Measurements from ENCODE around the gene C7orf57. TPM values are rescaled to one million over a fixed set of nuclear protein-coding genes. Genes with fewer than 3 reads are reported as not detected.

C7orf57 gene
- polyA plus RNA-seq, 1 of the 3 experiments (the other 2 are of a cell fraction): 0.41 TPM

DNA sequence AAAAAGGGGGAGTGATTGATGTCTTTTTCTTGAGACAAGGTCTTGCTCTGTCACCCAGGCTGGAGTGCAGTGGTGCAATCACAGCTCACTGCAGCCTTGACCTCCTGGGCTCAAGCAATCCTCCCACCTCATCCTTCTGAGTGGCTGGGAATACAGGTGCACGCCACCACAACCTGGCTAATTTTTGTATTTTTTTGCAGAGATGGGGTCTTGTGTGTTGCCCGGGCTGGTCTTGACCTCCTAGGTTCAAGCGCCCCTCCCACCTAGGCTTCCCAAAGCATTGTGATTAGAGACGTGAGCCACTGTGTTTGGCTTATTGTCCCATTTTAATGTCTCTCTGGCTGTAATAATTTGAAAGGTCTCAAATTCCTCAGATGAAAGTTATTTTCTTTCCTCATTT is 75.5 kb downstream of the C7orf57 start:
- no peaks in the 10 kb centered on the region for H4K20me1 ChIP-seq (ENCODE audit: insufficient read depth)

More for the DNA sequence above, 75.5 kb downstream of the C7orf57 start:
- no peak overlapping the region for H3K27ac ChIP-seq (ENCODE audit: low read depth in 2 of 2, low read length in 1 of 2)
- WGBS (ENCODE audit: low lambda C conversion rate): 71% methylated on average over 4 of the region's 4 CpGs
- DNase-seq: no peak
- H3K9me2 ChIP-seq: no peaks in the 10 kb centered on the region
- no peaks in the 10 kb centered on the region for H3F3A ChIP-seq (replicated peaks; ENCODE audit: insufficient read depth)
- no peaks in the 10 kb centered on the region for H3K79me2 ChIP-seq (ENCODE audit: insufficient read depth)
- no peak overlapping the region for H3K4me2 ChIP-seq
- ChIA-PET CTCF (interaction anchor here (0.6 to 12.8 kb wide), 74 partner anchors 9 to 1604 kb away, joined by 3 to 185 read pairs (median 4); partner anchors contain the start of genes C7orf57, PKD1L1, SUN3 and UPP1), POLR2A (no interaction called here)
- no peaks in the 10 kb centered on the region for H3K27me3 ChIP-seq (ENCODE audit: insufficient read depth)
- no peak overlapping the region for H3K4me3 ChIP-seq (ENCODE audit: low read depth in 2 of 2, low read length in 1 of 2)
- no peak overlapping the region for H2AFZ ChIP-seq (ENCODE audit: low read depth)
- H3K36me3 ChIP-seq (replicated peaks in 1 of 2; ENCODE audit: control insufficient read depth in 1 of 2, insufficient read depth in 2 of 2, low read length in 1 of 2): peaks cover 9 to 24% of the 10 kb centered on the region in 2 experiments
- peaks cover 0 to 4% of the 10 kb centered on the region in 2 experiments; a peak in 1 of 4 replicates for H3K4me1 ChIP-seq (ENCODE audit: control insufficient read depth in 1 of 2, insufficient read depth in 2 of 2, low read depth in 1 of 2, low read length in 1 of 2)
- no peak overlapping the region for H3K9ac ChIP-seq
- TF ChIP-seq, protein P1, sequence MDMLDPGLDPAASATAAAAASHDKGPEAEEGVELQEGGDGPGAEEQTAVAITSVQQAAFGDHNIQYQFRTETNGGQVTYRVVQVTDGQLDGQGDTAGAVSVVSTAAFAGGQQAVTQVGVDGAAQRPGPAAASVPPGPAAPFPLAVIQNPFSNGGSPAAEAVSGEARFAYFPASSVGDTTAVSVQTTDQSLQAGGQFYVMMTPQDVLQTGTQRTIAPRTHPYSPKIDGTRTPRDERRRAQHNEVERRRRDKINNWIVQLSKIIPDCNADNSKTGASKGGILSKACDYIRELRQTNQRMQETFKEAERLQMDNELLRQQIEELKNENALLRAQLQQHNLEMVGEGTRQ (IDR thresholded peaks at IDR 0.05; ENCODE audit: borderline replicate concordance, low read depth, low read length): no peak
- TF ChIP-seq EZH2phosphoT487 (IDR thresholded peaks at IDR 0.05; ENCODE audit: borderline replicate concordance, low read depth) (no peak), EP300 (IDR thresholded peaks at IDR 0.05; ENCODE audit: borderline replicate concordance in 1 of 2, low read depth in 1 of 2, low read length in 1 of 2) (no peak), IRF3 (IDR thresholded peaks at IDR 0.05; ENCODE audit: low read depth, low read length) (no peak), RFX5 (IDR thresholded peaks at IDR 0.05; ENCODE audit: low read length) (no peak), FOXM1 (IDR thresholded peaks at IDR 0.05; ENCODE audit: low read depth) (no peak)
- H3K9me3 ChIP-seq: no peaks in the 10 kb centered on the region

Other genes with a start within 250 kb of the C7orf57 start
- gene PKD1L1, start 87.1 kb upstream of the C7orf57 start, polyA plus RNA-seq (2012; rRNA removed): 0.10 TPM in 2 replicates
- gene HUS1, start 55.9 kb upstream of the C7orf57 start, polyA plus RNA-seq (2012; rRNA removed): 17.8 and 22.9 TPM in 2 replicates
- gene SUN3, start 6.4 kb upstream of the C7orf57 start, polyA plus RNA-seq (2012; rRNA removed): 0.12 TPM in 1 of 2 replicates, not detected in the other
- 56.9 and 57.5 TPM in 2 replicates for gene UPP1, start 53.7 kb downstream of the C7orf57 start, polyA plus RNA-seq (2012; rRNA removed)
- gene ABCA13, start 135.9 kb downstream of the C7orf57 start, polyA plus RNA-seq (2012; rRNA removed): not detected in 2 replicates